Putamen (tissue), 1 donor: ENCODE measurements around the gene MEF2B.

Source experiments
- DNase-seq: peaks from one replicate; pipeline ENCODE4 v3.0.0-alpha.2; 2016; ENCODE audit warnings: low spot score

Gene MEF2B

DNA sequence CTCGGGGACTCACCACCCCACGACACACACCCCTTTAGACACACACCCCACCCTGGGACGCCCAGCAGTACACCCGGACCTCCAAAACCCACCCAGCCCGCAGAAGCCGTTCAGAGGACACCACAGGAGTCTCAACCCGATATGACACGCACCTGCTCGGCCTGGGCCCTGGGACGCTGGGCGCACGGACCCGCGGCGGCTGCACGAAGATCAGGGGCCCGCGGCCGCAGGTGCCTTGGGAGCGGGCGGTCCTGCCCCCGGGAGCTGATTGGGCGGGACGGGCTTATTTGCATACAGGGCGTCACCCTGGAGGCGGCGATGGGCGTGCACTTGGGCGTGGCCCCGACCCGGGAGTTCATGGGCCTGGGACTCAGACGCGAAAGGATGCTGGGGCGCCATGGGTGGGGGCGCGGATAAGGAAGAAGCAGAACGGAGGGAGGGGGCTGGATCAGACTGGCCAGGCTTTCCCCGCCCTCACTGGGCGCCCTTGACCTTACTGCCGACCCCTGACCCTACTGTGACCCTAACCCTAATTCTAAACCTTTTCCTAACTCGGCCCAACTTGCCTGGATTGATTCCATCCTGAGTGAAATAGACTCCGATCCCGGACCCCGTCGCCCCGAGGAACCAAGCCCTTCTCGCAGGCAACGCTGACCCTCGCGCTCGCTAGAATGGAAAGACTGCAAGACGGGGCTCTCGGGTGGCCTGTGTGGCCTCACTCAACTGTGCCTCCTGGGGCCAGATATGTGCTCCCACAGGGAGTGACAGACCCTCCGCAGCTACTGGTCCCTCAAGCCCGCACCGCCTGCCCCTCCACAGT lies at the start of gene MEF2B:
MEF2B (minus strand) TSS at position 211 of the 820 bp plus-strand sequence. CDS start 19,528 bp downstream, outside the sequence.
- no peak for DNase-seq

GRCh38 chr19:19218911-19219310 lies 48.8 kb upstream of the MEF2B start:
- no peak for DNase-seq

GRCh38 chr19:19217099-19217498 lies 47.0 kb upstream of the MEF2B start:
- peak; percentile 59 for DNase-seq

- DNase-seq: no peak
These were observed 45.7 kb upstream of the MEF2B start for GRCh38 chr19:19215792-19216191.

DNA sequence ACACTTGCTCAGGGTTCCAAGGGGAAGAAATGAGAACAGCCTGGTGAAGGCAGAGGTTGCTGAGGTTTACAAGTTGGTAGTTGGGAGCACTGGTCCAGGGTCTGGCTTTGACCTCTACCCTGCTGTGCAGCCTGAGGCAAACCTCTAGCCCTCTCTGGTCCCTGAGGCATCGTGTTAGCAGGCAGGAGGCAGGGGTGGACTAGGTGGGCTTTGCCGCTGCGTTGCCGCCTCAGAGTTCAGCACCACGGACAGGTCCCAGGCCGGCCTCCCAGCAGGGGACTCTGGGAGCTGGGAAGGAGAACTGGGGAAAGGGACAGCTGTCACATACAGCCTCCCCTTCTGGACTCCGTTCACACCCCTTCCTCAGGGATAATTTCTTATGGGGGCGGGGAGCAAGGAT lies 44.8 kb upstream of the MEF2B start:
- no peak for DNase-seq

GRCh38 chr19:19214159-19214490 lies 44.1 kb upstream of the MEF2B start:
- peak; percentile 72 for DNase-seq

DNA sequence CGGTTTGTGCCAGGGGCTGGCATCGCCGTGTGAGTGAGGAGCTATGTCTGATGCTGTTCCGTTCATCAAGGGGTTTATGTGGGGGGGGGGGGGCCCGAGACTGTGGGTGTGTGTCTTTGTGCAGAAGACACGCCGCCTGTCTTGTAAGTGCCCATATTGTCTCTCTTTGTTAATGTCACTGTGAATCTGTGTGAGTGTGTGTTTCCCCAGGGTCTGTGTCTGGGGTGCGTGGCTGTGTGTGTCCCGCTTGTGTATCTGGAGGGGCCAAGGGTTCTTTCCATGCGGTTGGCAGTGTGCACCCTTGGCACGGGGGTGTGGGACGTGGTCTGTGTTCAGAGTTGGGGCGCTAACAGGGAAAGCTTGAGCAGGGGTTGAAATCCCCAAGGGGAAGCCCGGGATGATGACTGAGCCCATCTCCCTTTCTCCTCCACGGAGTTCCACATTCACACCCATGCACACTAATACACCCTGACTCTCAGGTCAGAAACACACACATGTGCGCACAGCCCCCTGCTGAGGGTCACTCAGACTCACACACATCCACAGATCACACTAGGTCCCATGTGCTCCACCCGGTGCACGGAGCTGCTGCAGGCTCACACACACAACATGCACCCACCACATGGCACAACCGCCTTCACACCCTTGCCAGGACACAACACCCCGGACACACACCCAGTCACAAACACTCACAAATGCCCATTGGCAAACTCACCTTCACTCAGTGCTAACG lies 43.5 kb upstream of the MEF2B start:
- no peak for DNase-seq

GRCh38 chr19:19212916-19213315 lies 42.9 kb upstream of the MEF2B start:
- no peak for DNase-seq

DNA sequence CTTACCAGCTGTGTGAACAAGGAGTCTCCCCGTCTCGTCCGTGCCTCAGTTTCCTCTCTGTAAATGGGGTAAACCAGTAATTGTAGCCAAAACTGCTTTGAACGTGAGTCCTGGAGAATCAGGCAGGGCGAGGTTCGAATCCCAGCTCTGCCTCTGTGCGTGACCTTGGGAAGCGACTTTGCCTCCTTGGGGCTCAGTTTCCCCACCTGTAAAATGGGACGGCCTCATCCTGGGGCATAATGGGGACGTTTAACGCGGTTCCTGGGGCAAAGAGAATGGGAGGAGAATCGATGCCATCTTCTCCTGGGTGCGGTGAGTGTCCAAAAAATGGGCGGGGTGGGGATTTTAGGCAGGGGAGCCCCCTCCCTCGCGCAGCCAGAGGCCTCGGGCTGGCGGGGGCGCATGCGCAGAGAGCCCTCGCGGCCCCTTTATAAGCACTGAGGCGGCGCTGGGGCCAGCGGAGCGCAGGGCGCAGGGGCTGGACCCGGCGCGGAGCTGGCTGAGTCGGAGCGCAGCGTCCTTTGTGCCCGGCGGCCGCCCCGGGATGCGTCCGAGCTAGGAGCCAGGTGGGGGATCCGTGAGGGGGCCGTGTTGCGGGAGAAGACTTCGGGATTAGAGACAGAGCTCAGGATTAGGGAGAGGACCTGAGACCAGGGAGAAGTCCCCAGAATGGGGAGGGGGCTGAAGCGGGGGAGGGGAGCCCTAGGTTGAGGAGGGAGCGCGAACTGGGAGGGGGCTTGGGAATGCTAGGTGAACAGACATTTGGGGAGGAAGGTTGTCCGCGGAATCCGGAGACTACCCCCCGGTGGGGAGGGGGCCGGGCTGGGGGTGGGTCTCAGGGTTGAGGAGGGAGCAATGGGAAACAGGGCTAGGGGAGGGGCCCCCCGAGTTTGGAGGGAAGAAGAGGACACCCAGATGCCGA lies 41.7 kb upstream of the MEF2B start, which contains the start of gene NCAN:
NCAN (plus strand) TSS at position 460 of the 922 bp plus-strand sequence. CDS start 4,996 bp downstream, outside the sequence.
- no peak for DNase-seq

DNA sequence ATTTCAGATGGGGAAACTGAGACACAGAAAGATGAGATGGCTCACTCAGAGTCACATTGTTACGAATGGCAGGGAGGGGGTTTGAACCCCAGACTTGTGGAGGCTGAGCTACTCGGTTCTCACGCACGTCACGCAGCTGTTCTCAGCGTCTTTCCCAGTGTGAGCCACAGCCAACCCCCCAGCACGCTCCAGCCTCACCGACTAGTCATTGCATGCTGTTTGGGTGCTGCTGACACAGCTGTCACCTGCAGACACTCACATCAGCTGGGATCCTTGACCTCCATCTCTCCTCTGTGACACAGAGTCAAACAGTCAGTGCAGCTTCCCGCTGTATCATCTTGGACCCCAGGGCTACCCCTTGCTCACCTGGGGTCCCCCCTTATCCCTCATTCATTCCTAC lies 39.3 kb upstream of the MEF2B start:
- DNase-seq: no peak

- DNase-seq: peak; percentile 58
These were observed 37.8 kb upstream of the MEF2B start for GRCh38 chr19:19207637-19208572.

- DNase-seq: no peak
These were observed 36.9 kb upstream of the MEF2B start for GRCh38 chr19:19206938-19207337.

DNA sequence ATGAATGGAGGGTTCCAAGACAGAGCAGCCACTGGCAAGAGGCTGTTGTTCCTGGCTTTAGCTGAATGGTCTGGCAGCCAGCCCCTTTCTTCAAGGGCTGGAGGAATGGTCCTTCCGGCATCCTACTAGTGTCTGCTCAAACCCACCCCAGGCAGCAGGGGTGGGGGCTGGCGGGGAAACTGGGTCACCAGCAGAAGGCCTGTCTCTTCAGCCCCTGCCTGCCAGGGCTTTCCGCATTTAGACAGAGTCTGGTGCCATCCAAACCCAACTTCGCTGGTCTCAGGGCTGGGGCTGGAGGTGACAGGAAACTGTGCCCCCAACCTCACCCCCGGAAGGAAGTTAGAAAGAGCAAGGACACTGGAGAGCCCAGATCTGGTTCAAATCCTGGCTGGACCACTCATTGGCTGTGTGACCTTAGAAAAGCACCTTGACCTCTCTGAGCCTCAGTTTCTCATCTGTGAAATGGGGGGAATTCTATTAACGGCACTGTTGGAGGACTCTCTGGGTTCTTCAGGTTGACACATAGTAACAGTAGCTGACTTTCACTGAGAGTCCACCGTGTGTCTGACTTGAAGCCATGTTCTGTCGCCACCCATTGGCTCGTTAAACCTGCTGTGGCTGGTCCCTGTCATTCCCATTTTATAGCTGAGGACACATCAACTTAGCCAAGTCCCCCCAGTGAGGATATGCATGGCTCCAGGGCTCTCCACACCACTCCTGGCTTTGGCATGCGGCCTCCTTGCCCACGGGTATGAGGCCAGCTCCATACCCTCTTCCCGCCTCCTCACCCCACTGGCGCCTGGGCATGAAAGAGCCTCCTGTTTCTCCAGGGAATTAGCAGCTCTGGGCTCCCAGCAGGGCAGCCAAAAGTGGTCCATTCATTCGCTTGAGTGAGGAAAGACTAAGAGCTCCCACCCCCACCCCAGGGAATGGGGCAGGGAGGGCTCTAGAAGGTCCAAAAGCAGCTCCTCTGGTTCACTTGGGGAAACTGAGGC lies 35.6 kb upstream of the MEF2B start:
- DNase-seq: peak; percentile 67

DNA sequence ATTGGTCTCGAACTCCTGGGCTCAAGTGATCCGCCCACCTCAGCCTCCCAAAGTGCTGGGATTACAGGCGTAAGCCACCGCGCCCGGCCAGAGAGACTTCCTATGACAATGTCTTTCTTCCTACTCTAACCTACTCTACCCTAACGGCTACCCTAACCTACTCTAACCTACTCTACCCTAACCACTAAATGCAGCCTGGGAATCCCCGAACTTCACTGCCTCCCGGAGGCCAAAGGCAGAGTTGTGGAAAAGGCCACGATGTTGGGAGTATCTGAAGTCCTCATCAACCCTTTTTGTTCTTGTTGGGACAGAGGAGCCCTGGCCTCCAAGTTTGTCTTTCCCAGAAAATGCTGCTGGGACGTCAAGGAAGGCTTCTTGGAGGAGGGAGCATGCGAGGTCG lies 34.1 kb upstream of the MEF2B start:
- no peak for DNase-seq

DNA sequence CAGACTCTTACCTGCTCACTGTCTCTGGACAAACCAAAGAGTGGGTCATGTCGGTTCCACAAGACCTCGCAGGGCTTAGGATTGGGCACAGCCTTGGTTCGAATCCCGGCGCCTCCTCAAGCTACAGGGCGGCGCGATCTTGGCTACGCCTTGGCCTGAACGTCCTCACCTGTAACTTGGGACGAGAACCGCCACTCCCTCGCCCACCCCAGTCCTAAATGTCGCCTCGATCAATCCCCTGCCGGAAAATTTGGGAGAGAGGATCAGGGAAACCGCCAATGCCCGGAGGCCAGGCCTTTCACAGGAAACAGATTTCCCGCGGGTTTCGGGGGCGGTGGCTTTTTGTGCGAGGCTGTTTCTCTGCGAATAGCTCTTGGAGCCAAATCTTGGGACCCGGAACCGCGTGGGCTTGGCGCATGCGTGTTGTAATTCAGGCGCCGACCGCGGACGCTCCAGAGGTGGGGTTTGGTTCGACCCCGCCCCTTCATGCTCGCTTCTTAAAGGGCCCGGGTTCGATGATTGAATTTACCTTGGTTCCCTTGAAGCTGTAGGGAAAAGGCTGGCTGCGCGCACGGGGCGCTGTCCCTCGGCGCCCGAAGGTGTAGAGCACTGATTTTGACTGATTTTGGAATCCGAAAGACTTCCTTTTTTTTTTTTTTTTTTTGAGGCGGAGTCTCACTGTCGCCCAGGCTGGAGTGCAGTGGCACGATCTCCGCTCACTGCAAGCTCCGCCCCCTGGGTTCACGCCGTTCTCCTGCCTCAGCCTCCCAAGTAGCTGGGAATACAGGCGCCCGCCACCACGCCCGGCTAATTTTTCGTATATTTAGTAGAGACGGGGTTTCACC lies 33.2 kb upstream of the MEF2B start, which contains the start of gene NR2C2AP:
NR2C2AP (minus strand) TSS at position 403 of the 845 bp plus-strand sequence; CDS start at position 49, 354 bp downstream.
- DNase-seq: peak; percentile 92

DNA sequence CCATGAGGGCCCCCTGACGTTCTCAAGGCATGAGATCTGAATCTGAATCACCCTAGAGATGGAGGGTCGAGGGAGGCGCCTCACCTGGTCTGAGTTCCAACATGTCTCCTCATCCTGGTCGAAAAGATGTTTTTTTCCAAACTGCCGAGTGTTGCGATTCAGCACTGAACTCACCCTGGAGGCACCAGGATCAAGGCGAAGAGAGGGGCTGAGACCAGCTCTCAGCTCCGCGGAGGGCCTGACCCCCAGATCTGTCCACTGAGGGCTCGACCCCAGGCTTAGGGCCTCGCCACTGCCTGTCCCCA lies 32.6 kb upstream of the MEF2B start:
- no peak for DNase-seq

DNA sequence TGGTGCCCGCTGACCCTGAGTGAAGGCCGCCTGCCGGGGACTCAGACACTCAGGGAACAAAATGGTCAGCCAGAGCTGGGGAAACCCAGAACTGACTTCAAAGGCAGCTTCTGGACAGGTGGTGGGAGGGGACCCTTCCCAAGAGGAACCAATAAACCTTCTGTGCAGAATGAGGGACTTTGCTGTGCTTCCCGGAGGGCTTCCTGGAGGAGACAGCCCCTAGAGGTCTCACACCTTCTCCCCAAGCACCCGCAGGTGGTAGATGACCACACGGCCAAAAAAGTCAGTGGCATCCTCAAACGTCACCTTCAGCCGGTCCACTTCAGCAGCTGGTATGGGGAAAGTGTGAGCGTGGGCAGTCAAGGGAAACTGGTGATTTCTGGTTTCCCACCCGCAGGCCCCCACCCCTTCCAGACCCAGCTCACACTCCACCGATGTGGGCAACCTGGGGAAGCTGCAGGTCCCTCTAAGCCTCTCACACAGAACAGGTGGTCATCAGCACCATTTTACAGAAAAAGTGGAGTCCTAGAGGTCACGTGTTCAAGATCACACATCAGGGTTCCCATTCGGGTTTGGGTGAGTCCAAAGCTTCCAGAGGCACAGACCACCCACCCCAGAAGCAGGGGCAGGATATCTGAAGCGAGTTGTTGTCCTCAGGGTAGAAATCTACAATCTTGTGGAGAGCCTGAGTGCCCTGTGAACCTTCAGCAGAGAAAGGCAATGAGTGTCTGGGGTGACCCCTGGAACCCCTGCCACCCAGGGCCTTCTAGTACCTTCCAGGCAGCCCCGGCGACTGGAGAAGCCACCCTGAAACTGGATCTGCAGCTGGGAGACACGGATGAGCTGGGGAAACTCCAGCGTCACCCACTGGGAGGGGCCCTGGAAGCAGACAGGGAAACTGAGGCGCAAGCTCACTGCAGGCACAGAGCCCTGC lies 31.9 kb upstream of the MEF2B start:
- DNase-seq: no peak

GRCh38 chr19:19193926-19194325 lies 23.9 kb upstream of the MEF2B start:
- no peak for DNase-seq
